Epithelial cell of prostate (primary cell): ENCODE measurements around the gene DAO.
"Not testable (repeated sequence)": the region's sequence is repeated elsewhere in the genome, so short reads cannot be mapped to it uniquely, and the experiment has no call there.

ENCODE experiments used
- DNase-seq: peaks from one replicate; pipeline ENCODE4 v3.0.0-alpha.2; 2011; ENCODE audit warnings: low read depth, low spot score
- H3K27ac ChIP-seq: fragments of 450-650 bp; 2 replicates; pipeline ENCODE4 v1.5.1; 2017; ENCODE audit warnings: mild to moderate bottlenecking

The DAO gene

DNA sequence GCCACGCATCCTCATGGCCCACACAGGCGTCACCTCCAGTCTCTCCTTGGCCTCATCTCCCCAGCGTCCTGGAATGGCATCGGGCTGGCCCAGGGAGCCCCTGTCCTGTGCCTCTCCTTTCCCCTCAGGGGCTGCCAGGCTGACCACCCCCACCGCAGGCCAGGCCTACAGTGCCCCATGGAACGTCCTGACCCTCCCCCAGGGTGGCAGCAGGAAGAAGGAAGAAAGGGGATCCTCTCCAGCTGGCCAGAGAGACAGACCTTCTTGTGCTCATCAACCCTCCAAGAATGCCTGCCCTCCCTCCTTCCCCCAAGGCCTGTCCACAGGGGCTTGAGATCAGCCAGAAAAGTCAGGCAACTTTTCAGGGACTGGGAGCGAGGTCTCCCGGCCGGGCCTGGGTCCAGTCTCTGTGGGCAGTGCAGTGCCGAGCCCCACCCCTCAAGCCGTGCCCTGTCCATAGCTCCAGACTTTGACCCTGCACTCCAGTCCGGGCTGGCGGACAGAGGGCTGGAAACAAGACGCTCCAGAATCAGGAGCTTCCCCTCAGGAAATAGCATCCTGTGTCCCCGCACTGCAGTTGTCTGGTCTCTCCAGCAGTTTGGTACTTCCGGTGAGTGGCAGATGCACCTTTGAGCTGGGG is at the start of gene DAO:
TSS of gene DAO (plus strand) at position 478 of the 640 bp plus-strand sequence. CDS start 4,915 bp downstream, outside the sequence.
- no peak within 1 kb of the TSS for H3K27ac ChIP-seq
- DNase-seq = no peak

DNA sequence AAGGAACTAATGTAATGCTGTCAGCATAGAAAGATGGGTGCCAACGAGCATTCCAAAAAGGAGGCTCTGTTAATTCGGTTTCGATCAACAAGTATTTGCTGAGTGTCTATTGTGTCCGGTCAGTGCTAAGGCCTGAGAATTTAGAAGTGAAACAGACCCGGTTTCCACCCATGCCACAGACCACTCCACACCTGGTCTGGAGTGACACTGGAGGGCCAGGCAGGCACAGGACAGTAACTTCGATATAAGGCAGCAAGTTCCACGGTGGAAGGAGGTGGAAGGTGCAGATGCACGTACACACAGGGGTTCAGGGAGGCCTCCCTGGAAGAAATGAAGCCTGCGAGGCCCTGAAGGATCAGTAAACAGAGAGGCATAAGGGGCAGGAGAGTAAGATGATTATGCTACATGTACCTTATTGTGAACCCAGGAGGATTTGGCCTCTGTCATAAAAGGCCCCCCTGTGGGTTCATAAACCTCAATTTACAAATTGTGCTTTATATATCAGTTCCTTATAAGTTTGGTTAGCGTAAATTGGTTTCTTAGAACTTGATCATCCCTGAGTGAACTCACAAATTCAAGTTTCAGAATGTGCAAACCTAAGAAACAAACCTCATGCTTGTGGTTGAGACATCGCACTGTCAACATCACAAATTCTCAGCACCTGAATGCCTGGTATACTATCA is 48.4 kb upstream of the DAO start:
- no peak for DNase-seq
- peak overlapping the region; percentile 99 for H3K27ac ChIP-seq

DNA sequence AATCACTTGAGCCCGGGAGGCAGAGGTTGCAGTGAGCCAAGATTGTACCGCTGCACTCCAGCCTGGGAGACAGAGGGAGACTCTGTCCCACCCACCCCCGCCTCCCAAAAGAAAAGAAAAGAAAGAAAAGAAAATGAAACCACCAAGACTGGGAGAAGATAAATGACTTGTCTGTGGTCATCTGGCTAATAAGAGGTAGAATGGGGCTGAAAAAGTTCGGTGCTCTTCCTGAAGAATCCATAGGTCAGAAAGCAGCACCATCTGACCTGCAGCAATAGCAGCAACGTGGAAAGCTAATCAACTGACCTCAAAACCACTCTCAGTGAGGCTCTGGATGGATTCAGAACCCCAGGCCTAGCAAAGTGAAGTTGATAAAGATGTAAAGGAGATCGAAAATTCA is 47.7 kb upstream of the DAO start:
- no peak for DNase-seq
- H3K27ac ChIP-seq = peak overlapping the region; percentile 99

DNA sequence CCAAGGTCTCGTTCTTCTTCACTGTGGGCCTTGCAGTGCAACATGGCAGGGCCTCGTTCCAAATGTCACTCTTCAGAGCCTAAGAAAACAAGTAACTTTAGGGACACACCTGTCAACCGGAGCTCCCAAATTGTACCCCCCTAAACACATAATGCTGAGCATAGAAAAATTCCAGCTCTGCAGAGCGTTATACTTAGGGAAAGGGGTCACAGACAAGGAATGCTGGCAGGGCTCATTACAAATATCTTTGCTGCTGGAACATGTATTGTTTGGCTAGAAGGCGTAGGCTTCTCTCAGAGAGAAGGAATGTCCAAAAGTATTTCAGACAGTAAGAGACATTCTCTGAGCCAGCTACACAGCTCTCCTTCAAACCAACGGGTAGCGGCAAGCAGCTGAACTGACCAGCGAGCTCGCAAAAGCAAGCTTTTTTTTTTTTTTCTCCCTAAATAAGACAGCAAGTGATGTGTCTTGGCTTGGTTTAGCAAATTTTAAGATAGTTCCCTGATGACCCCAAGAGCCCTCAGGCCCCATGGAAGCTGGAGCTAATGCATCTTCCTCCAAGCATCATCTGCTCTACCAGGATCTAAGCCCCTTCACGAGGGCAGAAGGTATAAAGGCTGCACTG is 47.0 kb upstream of the DAO start:
- DNase-seq = no peak
- peak overlapping the region; percentile 99 for H3K27ac ChIP-seq

DNA sequence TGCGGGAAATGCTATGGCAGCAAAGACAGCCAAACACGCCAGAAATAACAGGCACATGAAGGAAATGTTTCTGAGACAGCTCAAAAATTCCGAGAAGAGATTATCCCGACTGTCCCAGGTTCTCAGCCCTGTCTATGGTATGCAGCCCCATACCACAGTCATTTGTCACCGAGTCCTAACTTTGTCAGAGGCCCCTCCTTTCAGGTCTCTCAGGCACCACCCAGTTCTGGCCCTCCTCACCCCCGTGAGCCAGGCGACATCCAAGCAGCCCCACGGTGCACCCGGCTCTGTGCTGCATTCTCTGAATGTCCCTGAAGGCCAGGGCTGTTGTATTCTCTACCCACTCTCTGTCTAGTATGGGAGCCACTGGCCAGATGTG is 46.5 kb upstream of the DAO start:
- no peak for DNase-seq
- peak overlapping the region; percentile 99 for H3K27ac ChIP-seq

DNA sequence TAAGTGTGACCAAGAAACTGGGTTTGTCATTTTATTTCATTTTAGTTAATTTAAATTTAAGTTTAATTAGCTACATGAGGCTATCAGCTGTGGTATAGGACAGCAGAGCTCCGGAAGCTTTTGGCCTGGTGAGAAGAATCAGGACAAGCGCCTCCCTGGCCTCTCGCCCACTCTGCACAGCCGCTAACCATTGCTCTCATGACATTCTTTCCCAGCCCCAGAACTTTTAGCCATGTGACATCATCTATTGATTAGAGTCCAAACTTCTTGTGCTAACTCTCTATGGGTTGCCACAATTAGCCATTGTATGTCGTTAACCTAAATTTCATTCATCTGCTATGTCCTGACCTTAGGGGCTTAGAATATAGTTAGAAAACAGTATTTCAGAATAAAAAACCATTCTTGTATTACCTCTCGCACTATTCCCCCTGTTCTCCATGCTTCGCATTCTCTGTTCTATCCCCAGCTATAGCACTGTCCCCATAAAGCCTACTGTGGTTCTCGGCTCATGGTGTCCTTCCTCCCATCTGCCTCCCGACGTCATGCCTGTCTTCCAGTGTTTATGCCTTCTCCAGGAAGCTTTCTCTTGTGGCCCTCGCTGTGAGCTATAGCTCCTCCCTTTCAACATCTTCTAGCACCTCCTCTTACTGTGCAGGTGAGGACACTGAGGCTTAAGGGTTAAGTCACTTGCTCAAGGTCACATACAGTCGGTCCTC is 46.0 kb upstream of the DAO start:
- DNase-seq = no peak
- H3K27ac ChIP-seq = peak overlapping the region; percentile 99

DNA sequence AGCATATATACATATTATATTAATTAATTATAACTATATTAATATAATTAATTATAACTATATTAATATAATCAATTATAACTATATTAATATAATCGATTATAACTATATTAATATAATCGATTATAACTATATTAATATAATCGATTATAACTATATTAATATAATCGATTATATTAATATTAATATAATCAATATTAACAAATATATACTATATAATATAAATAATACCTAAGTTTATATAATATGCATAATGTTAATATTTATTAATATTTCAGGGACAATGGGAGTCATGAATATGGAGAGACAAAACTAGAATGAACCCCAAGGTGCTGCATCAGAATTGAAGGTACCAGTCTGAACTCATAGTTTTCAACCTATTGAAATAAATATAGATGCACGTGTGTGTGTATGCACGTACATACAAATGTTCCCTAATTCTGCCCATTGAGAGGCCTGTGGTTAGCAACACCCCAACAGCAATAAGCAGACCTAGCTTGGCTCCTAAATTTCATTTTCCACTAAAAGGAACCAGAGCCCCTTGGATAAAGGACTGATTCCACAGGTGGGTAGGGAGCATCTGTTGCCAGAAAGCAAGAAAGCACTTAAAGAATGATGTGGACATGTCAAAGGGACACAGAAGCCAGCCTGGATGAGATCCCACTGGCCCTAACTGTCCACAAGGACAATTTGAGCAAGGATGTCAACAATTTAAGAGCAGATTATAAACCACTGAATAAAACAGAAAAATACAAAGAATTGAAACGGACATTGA is 43.8 kb upstream of the DAO start:
- H3K27ac ChIP-seq = peak overlapping the region; percentile 99
- no peak for DNase-seq

DNA sequence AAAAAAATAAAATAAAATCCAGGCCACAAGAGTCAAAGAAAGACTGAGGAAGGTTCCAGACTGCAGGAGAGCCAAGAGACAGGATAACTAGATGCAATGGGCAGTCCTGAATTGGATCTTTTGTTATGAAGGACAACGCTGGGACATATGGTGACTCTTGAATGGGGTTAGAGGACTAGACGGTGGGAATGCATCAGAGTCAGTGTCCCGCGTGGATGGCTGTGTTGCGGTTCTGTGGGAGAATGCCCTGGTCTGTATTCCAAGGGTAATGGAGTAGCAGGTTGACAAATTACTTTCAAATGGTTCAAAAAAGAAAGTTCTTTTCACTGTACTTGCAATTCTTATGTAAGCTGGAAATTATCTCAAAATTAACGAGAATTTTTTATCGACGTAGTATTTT is 42.7 kb upstream of the DAO start:
- H3K27ac ChIP-seq = peak overlapping the region; percentile 99

DNA sequence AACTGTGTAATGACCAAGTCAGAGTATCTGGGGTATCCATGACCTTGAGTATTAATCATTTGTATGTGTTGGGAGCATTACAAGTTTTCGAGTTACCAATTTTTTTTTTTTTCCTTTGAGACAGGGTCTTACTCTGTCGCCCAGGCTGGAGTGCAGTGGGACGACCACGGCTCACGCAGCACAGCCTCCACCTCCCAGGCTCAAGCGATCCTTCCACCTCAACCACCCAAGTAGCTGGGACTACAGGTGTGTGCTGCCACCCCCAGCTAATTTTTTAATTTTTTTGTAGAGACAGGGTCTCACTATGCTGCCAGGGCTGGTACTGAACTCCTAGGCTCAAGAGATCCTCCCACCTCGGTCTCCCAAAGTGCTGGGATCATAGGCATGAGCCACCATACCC is 42.2 kb upstream of the DAO start:
- no peak for DNase-seq
- H3K27ac ChIP-seq = peak overlapping the region; percentile 99

More for the DNA sequence above, 42.7 kb upstream of the DAO start:
- no peak for DNase-seq

DNA sequence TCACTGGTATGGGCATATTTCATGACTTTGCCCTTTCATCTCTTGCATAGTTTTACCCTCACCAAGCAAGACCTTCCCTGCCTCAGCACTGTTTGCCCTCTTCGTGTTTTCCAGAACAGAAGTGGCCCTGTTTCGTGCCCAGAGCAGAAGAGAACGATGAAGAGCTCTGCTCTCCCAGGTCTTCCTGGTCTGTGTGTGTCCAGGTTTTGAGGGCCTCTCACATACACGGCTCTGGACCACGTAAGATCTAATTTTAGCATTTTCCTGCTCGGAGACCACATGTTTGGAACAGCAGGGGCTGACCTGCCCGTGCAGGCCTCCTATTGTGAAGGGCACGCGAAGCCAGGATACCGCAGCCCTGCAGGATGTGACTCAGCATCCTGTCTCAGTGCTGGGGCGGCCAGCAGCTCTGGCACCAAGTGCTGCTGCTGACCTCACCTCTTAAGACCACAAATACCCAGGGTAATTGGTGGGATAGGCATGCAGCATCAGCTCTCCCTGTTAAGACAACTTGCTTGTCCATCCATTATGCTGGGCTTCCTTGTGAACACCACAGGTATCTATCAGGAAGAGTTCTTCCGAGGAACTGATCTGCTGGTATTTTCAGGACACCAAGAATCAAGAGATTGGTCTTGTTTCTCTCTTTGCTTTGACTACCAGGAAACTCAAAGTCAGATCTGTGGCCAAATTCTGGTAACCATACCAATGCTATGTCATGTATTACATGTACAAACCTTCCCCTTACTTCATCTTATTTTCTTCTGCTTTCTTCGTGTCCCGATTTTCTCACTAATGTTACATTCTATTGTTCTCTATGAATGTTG is 41.5 kb upstream of the DAO start:
- peak; percentile 98 for DNase-seq
- peak overlapping the region; percentile 99 for H3K27ac ChIP-seq

DNA sequence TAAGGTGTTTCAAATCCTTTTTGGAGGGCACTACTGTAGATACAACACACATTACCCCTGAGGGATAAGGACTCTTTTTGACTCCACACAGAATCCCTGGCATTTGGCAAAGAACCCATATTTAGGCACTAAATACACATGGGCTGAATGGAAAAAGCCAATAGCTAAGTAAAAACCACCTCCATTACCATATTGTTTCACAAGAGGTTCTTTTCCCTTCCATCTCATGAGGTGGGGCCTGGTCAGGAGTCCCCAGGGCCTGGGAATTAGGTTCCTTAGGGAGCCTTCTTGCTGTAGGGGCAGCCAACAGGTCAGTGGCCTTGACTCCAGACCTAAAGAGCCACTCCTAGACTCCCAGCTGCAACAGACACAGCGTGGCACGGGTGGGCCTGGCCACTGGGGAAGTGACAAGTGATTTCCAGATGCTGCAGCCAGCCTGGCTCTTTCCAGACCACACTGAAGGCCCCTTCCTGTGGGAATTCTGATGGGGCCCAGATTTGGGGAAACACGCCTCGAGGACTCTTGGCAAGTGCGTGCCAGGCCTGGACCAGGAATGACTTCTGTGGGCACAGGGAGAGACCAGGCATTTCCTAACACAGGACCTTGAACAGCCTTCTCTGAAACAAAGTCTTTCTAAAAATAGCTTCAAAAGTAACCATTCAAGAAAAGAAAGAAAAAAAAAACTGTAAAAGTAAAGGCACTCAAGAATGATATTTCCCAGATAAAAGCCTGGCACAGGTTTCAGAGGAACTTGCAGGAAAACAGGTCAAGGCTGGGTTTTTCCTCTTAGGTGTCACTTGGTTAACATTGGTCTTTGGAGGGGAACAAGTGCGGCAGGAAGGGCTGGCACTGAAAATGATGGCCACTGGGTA is 40.6 kb upstream of the DAO start:
- H3K27ac ChIP-seq = peak overlapping the region; percentile 99
- no peak for DNase-seq

DNA sequence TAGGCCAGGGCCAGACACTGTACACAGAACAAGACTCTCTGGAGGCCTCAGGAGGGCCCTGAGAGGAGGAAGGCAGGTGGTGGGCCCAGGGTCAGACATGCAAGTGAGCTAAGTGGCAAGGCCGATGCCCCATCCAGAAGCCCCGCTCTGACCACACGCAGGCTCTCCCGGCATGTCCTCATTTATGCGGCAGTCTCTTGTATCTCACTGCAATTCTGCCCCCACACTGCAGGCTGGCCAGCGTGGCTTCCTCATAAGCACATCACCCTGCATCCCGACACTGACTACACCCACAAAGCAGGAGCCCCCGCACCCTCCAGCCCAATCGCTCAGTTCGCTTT is 40.0 kb upstream of the DAO start:
- no peak for DNase-seq
- H3K27ac ChIP-seq = peak overlapping the region; percentile 99

DNA sequence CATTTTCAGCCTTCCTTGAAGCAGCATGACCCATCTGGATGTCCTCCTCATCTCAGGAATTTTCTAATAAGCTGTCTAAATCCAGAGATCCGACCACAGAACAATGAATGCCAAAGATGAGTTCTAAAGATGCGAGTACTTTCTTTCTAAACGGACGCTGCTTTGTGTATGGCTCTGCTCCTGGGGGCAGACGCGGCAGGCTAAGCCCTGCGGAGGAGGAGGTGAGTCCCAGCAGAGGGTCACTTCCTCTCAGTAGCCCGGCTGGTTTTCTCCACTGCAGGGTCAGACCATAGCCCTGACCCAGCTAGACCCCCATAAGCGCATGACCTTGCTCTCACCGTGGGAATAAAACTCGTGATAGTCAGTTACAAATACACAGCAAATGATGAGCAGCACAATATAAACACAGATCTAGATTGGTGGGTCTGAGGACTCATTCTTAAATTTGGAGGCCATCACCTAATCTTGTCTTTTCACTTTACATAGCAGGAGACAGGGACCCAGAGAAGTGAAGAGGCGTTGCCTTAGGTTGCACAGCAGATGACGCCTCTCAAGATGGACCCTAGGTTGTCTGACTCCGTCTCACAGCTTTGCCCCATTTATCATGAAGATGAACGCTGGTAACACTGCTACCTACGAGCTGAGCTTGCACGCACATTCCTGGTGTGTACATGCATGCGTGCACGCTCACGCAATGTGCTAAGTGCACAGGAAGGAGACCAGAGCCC is 39.1 kb upstream of the DAO start:
- no peak for DNase-seq
- peak overlapping the region; percentile 99 for H3K27ac ChIP-seq

DNA sequence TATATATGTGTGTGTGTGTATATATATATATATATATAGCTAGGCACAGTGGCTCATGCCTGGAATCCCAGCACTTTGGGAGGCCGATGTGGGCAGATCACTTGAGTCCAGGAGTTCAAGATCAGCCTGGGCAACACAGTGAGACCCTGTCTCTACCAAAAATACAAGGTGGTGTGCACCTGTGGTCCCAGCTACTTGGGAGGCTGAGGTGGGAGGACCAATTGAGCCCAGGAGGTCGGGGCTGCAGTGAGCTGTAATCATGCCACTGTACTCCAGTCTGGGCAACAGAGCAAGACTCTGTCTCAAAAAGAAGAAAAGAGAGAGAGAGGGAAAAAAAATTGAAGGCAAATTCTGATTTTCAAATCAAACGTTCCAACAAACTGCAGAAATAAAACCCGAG is 38.1 kb upstream of the DAO start:
- H3K27ac ChIP-seq = peak overlapping the region; percentile 99
- DNase-seq = not testable (repeated sequence)

DNA sequence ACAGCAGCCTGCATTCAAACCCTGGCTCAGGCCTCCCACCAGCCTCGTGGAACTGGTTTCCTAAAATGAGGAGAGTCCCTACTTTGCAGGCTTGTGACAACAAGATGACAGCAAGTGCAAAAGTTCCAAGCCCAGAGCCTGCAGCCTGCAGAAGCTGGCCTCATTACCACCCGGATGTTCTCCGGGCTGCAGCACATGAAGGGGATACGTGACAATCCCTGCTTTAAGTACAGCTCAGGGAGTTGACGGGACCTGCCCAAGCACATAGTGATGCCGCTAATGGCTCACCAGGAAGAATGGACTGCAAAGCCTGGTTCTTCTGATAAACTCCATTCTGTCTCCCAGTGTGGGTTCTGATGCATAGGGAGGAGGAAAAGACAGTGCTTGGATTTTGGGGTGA is 37.5 kb upstream of the DAO start:
- H3K27ac ChIP-seq = peak overlapping the region; percentile 99
- no peak for DNase-seq

DNA sequence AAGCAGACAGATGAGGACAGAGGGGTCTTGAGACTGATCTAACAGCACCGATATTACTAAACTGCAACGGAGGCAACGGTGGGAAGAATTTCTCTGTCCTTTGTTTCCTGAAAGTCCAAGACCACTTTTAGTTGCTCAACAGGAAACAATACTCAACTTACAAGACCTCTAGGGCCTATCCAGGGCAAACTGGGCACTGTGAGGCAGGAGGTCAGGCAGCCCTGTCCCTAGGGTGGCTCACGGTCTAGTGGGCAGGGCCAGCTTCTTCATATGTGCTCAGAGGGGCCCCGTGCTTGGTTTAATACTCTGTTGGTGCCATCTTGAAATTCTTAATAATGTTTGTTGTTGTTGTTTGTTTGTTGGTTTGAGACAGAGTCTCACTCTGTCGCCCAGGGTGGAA is 36.7 kb upstream of the DAO start:
- DNase-seq = no peak
- peak overlapping the region; percentile 99 for H3K27ac ChIP-seq

DNA sequence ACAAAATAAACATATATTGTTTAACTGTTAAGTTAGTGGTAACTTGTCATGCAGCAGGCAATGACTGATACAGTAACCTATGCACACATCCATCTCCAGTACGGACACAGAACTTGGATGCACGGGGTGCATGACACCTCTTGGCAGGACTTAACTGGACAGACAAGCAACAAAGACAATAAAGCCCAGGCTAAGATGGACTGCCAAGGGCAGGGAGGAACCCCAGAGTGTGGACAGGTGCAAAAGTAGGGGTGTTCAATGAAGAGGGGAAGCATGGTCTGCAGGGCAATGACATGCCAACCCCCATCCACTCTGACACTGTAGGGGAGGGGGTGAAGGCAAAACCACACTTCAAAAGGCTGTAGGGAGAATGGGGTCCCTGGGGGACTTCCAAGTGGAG is 34.2 kb upstream of the DAO start:
- DNase-seq = no peak
- peak overlapping the region; percentile 24 for H3K27ac ChIP-seq

DNA sequence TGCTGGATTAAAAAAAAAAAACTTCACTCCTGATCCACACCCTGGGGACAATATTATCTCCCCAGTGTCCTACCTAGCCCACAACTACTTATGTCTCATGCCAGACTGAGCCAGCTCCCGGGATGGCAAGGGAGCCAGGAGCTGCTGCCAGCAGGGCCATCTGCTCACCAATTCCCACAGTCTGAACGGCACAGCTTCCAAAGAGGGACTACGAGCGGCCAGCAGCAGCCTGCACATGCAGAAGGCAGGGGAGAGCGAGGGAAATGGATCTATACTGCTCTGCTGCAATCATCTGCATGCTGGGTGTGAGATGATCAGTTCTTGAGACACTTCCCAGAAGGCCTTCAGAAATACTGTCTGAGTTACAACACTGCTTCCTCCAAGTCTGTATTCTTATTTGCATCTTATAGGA is 33.6 kb upstream of the DAO start:
- H3K27ac ChIP-seq = peak overlapping the region; percentile 24
- no peak for DNase-seq
